GM19452 (cell line): ENCODE measurements around the gene PRDM1.
"Not testable (repeated sequence)": the region's sequence is repeated elsewhere in the genome, so short reads cannot be mapped to it uniquely, and the experiment has no call there.

Source experiments
- ATAC-seq: cut with Tn5 transposase; IDR thresholded peaks from one replicate; pipeline ENCODE4 v1.9.1; 2021; ENCODE audit not compliant: unreplicated experiment

The PRDM1 gene

GRCh38 chr6:106135911-106136571 lies 49.9 kb downstream of the PRDM1 start:
- ATAC-seq = no peak

GRCh38 chr6:106136845-106137244 lies 50.7 kb downstream of the PRDM1 start:
- no peak for ATAC-seq

GRCh38 chr6:106138151-106138550 lies 52.0 kb downstream of the PRDM1 start:
- ATAC-seq = no peak

GRCh38 chr6:106141441-106142237 lies 55.5 kb downstream of the PRDM1 start:
- peak; percentile 83 for ATAC-seq

- no peak for ATAC-seq
Measured at GRCh38 chr6:106142876-106143431, 56.8 kb downstream of the PRDM1 start.

- ATAC-seq = no peak
Measured at GRCh38 chr6:106143665-106144064, 57.5 kb downstream of the PRDM1 start.

GRCh38 chr6:106145144-106145543 lies 59.0 kb downstream of the PRDM1 start:
- no peak for ATAC-seq

- ATAC-seq = peak; percentile 30
Measured at GRCh38 chr6:106145741-106146227, 59.6 kb downstream of the PRDM1 start.

GRCh38 chr6:106146852-106147351 lies 60.8 kb downstream of the PRDM1 start:
- ATAC-seq = peak; percentile 41

GRCh38 chr6:106147476-106147875 lies 61.3 kb downstream of the PRDM1 start:
- no peak for ATAC-seq

- no peak for ATAC-seq
Measured at GRCh38 chr6:106149472-106150069, 63.4 kb downstream of the PRDM1 start.

- not testable (repeated sequence) for ATAC-seq
Measured at GRCh38 chr6:106152476-106152875, 66.3 kb downstream of the PRDM1 start.

- ATAC-seq = no peak
Measured at GRCh38 chr6:106152952-106153351, 66.8 kb downstream of the PRDM1 start.

- no peak for ATAC-seq
Measured at GRCh38 chr6:106154326-106154725, 68.2 kb downstream of the PRDM1 start.

GRCh38 chr6:106155219-106155830 lies 69.2 kb downstream of the PRDM1 start:
- ATAC-seq = no peak

GRCh38 chr6:106156413-106156812 lies 70.3 kb downstream of the PRDM1 start:
- no peak for ATAC-seq

- ATAC-seq = no peak
Measured at GRCh38 chr6:106156863-106157262, 70.7 kb downstream of the PRDM1 start.

GRCh38 chr6:106158816-106159215 lies 72.7 kb downstream of the PRDM1 start:
- ATAC-seq = no peak
